ENCODE data around the gene ETFDH. TPM values are rescaled to one million over a fixed set of nuclear protein-coding genes. Genes with fewer than 3 reads are reported as not detected.
"Not testable (repeated sequence)": the region's sequence is repeated elsewhere in the genome, so short reads cannot be mapped to it uniquely, and the experiment has no call there.

Gene ETFDH
- polyA plus RNA-seq, 1 donor, result 34.3 TPM

- WGBS (ENCODE audit: insufficient coverage, low lambda C conversion rate), result no CpG with 5 or more reads among the region's 3 CpGs
- no peak for DNase-seq
Observed at GRCh38 chr4:158741326-158742021, 69.4 kb downstream of the ETFDH start.

DNA sequence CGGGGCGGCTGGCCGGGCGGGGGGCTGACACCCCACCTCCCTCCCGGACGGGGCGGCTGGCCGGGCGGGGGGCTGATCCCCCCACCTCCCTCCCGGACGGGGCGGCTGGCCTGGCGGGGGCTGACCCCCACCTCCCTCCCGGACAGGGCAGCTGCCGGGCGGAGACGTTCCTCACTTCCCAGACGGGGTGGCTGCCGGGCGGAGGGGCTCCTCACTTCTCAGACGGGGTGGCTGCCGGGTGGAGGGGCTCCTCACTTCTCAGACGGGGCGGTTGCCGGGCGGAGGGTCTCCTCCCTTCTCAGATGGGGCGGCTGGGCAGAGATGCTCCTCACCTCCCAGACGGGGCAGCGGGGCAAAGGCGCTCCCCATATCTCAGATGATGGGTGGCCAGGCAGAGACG, 74.4 kb downstream of the ETFDH start:
- WGBS (ENCODE audit: insufficient coverage, low lambda C conversion rate), result no CpG with 5 or more reads among the region's 31 CpGs
- H3K4me1 ChIP-seq (ENCODE audit: control insufficient read depth, insufficient read depth, low read length); H3K9me3 ChIP-seq (ENCODE audit: control insufficient read depth, low read depth, low read length); H3K36me3 ChIP-seq (ENCODE audit: control insufficient read depth, insufficient read depth, low read length); DNase-seq; H3K27me3 ChIP-seq (ENCODE audit: control insufficient read depth, insufficient read depth, low read length); H3K27ac ChIP-seq (ENCODE audit: low read length); H3K4me3 ChIP-seq (ENCODE audit: low read length): not testable (repeated sequence)

More at GRCh38 chr4:158741326-158742021, 69.4 kb downstream of the ETFDH start:
- Histone ChIP-seq H3K36me3 (ENCODE audit: control insufficient read depth, insufficient read depth, low read length) (no peaks in the 10 kb centered on the region), H3K4me1 (ENCODE audit: control insufficient read depth, insufficient read depth, low read length) (no peaks in the 10 kb centered on the region), H3K27me3 (ENCODE audit: control insufficient read depth, insufficient read depth, low read length) (no peaks in the 10 kb centered on the region), H3K9me3 (ENCODE audit: control insufficient read depth, low read depth, low read length) (peaks cover under 1% of the 10 kb centered on the region), H3K4me3 (ENCODE audit: low read length) (no peak overlapping the region), H3K27ac (ENCODE audit: low read length) (no peak overlapping the region)

DNA sequence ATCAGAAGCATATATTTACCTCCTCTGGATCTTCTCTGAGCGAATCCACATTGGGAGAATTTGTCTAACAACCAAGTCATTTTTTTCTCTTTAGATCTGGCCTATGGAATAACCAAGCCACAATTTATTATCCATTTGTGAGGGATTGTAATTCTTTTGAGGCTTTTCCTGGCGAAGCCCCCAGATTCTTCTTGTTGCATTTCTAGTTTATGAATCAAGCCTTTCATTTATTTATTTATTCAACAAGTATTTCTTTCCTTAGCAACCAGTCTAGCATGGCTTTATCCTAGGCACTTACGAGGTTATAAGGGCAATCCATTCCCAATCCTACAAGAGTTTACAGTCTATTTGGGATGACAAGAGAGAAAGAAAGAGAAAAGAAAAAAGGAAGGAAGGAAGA, 78.3 kb downstream of the ETFDH start:
- 81% methylated on average over 3 of the region's 3 CpGs for WGBS (ENCODE audit: insufficient coverage, low lambda C conversion rate)

GRCh38 chr4:158754385-158755180, 82.5 kb downstream of the ETFDH start:
- Histone ChIP-seq H3K27me3 (ENCODE audit: control insufficient read depth, insufficient read depth, low read length) (no peaks in the 10 kb centered on the region), H3K27ac (ENCODE audit: low read length) (no peak overlapping the region), H3K4me1 (ENCODE audit: control insufficient read depth, insufficient read depth, low read length) (no peaks in the 10 kb centered on the region), H3K9me3 (ENCODE audit: control insufficient read depth, low read depth, low read length) (peaks cover 6% of the 10 kb centered on the region), H3K36me3 (ENCODE audit: control insufficient read depth, insufficient read depth, low read length) (no peaks in the 10 kb centered on the region), H3K4me3 (ENCODE audit: low read length) (no peak overlapping the region)
- WGBS (ENCODE audit: insufficient coverage, low lambda C conversion rate), result no CpG with 5 or more reads among the region's 5 CpGs
- DNase-seq, result no peak

More for the DNA sequence above, 78.3 kb downstream of the ETFDH start:
- DNase-seq, result no peak
- Histone ChIP-seq H3K36me3 (ENCODE audit: control insufficient read depth, insufficient read depth, low read length) (no peaks in the 10 kb centered on the region), H3K4me3 (ENCODE audit: low read length) (no peak overlapping the region), H3K4me1 (ENCODE audit: control insufficient read depth, insufficient read depth, low read length) (no peaks in the 10 kb centered on the region), H3K27ac (ENCODE audit: low read length) (no peak overlapping the region), H3K9me3 (ENCODE audit: control insufficient read depth, low read depth, low read length) (peaks cover 9% of the 10 kb centered on the region), H3K27me3 (ENCODE audit: control insufficient read depth, insufficient read depth, low read length) (no peaks in the 10 kb centered on the region)

DNA sequence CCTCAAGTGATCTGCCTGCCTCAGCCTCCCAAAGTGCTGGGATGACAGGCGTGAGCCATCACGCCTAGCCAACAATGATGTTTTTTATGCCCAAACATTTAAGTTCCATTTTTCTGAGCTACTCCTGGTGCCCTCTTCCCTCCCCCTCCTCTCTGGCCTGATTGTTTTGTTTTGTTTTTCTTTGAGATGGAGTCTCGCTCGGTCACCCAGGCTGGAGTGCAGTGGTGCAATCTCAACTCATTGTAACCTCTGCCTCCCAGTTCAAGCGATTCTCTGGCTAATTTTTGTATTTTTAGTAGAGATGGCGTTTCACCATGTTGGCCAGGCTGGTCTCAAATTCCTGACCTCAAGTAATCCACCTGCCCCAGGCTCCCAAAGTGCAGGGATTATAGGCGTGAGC, 83.7 kb downstream of the ETFDH start:
- not testable (repeated sequence) for H3K4me3 ChIP-seq (ENCODE audit: low read length); H3K27ac ChIP-seq (ENCODE audit: low read length); H3K36me3 ChIP-seq (ENCODE audit: control insufficient read depth, insufficient read depth, low read length); H3K9me3 ChIP-seq (ENCODE audit: control insufficient read depth, low read depth, low read length); DNase-seq; H3K4me1 ChIP-seq (ENCODE audit: control insufficient read depth, insufficient read depth, low read length); H3K27me3 ChIP-seq (ENCODE audit: control insufficient read depth, insufficient read depth, low read length)
- WGBS (ENCODE audit: insufficient coverage, low lambda C conversion rate), result 100% methylated on average over 1 of the region's 7 CpGs

DNA sequence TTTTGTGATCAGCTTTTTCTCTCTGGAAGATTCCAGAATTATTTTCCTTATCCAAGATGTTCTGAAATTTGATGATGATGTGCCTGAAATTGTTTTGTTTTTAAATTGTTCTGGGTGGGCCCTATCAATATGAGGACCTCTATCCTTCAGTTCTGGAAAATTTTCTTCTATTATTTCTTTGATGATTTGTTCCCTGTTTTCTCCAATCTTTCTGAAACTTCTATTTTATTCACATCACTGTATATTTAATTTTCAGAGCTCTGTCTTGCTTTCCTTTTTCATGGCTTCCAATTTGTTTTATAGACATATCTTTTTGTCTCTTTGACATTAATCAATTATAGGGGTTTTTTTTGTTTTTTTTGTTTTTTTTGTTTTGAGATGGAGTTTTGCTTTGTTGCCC, 84.5 kb downstream of the ETFDH start:
- no peak for DNase-seq
- Histone ChIP-seq H3K27me3 (ENCODE audit: control insufficient read depth, insufficient read depth, low read length) (no peaks in the 10 kb centered on the region), H3K27ac (ENCODE audit: low read length) (no peak overlapping the region), H3K36me3 (ENCODE audit: control insufficient read depth, insufficient read depth, low read length) (no peaks in the 10 kb centered on the region), H3K9me3 (ENCODE audit: control insufficient read depth, low read depth, low read length) (peaks cover 7% of the 10 kb centered on the region), H3K4me3 (ENCODE audit: low read length) (no peak overlapping the region), H3K4me1 (ENCODE audit: control insufficient read depth, insufficient read depth, low read length) (no peaks in the 10 kb centered on the region)

DNA sequence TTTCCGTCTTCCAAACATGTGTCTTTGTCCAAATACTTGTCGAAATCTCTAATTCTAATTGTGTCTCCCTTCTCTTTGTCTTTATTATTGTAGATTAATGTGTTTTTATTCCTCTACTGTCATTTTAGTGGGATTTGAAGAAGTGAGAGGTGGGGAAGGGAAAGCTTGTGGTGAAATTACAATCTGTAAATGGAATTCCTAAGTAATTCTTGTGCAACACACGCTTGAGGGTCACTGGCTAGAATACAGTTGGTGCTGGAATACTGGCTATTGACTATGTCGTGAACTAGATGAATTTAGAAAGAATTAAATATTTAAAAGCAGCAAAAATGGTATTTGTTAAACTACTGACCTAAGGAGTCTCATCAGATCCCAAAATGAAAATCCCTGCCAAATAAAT, 86.0 kb downstream of the ETFDH start:
- Histone ChIP-seq H3K9me3 (ENCODE audit: control insufficient read depth, low read depth, low read length) (peaks cover 7% of the 10 kb centered on the region), H3K4me3 (ENCODE audit: low read length) (no peak overlapping the region), H3K4me1 (ENCODE audit: control insufficient read depth, insufficient read depth, low read length) (no peaks in the 10 kb centered on the region), H3K27ac (ENCODE audit: low read length) (no peak overlapping the region), H3K27me3 (ENCODE audit: control insufficient read depth, insufficient read depth, low read length) (no peaks in the 10 kb centered on the region), H3K36me3 (ENCODE audit: control insufficient read depth, insufficient read depth, low read length) (no peaks in the 10 kb centered on the region)
- no peak for DNase-seq
- 75% methylated on average over 3 of the region's 4 CpGs for WGBS (ENCODE audit: insufficient coverage, low lambda C conversion rate)

GRCh38 chr4:158758703-158759102, 86.6 kb downstream of the ETFDH start:
- Histone ChIP-seq H3K4me1 (ENCODE audit: control insufficient read depth, insufficient read depth, low read length) (no peaks in the 10 kb centered on the region), H3K4me3 (ENCODE audit: low read length) (no peak overlapping the region), H3K9me3 (ENCODE audit: control insufficient read depth, low read depth, low read length) (peaks cover 7% of the 10 kb centered on the region), H3K27me3 (ENCODE audit: control insufficient read depth, insufficient read depth, low read length) (no peaks in the 10 kb centered on the region), H3K27ac (ENCODE audit: low read length) (no peak overlapping the region), H3K36me3 (ENCODE audit: control insufficient read depth, insufficient read depth, low read length) (no peaks in the 10 kb centered on the region)
- 75% methylated on average over 1 of the region's 4 CpGs for WGBS (ENCODE audit: insufficient coverage, low lambda C conversion rate)
- no peak for DNase-seq

Other genes starting within 250 kb of the ETFDH start
- gene RXFP1, start 150.4 kb upstream of the ETFDH start, polyA plus RNA-seq, result 0.43 TPM
- 10.4 TPM for gene C4orf46, start 409 bp upstream of the ETFDH start, polyA plus RNA-seq
- 87.5 TPM for gene PPID, start 51.1 kb downstream of the ETFDH start, polyA plus RNA-seq
- gene FNIP2, start 96.7 kb downstream of the ETFDH start, polyA plus RNA-seq, result 28.1 TPM